H1 (cell line): Measurements from ENCODE around the gene ASIC5. TPM values are rescaled to one million over a fixed set of nuclear protein-coding genes. Genes with fewer than 3 reads are reported as not detected.

Experiments
- CBX8 ChIP-seq: fragments of 300-800, 300-1000 bp; sonication (generic); IDR thresholded peaks from 2 replicates; pipeline ENCODE4 v1.7.1; 2016; ENCODE audit warnings: low read depth, low read length, borderline replicate concordance
- CEBPB ChIP-seq: IDR thresholded peaks from 2 replicates; pipeline ENCODE4 v1.6.1; 2012; ENCODE audit warnings: low read depth, low read length
- POLR2AphosphoS5 ChIP-seq: IDR thresholded peaks from 2 replicates; pipeline ENCODE4 v1.6.1; 2011; ENCODE audit warnings: low read depth, low read length
- SAP30 ChIP-seq: fragments of 300-600 bp; sonication (generic); IDR thresholded peaks from 2 replicates; pipeline ENCODE4 v1.7.1; 2012; ENCODE audit warnings: low read length, moderate library complexity, mild to moderate bottlenecking, inconsistent platforms; ENCODE audit not compliant: insufficient read depth, insufficient replicate concordance
- SIX5 ChIP-seq: IDR thresholded peaks from 2 replicates; pipeline ENCODE4 v1.6.1; 2011; ENCODE audit warnings: mild to moderate bottlenecking, low read depth, low read length
- TEAD4 ChIP-seq: IDR thresholded peaks from 2 replicates; pipeline ENCODE4 v1.6.1; 2012; ENCODE audit warnings: low read depth, low read length, inconsistent platforms, mixed read lengths
- polyA plus RNA-seq, 7 experiments: library from polyadenylated mRNA; depleted of rRNA in 3 of 7; stranded (reverse) in 5 of 7; unstranded in 2 of 7; fragments of >200 nt in 5 of 7; fragments of 200-250 nt in 2 of 7; gene quantifications; 1 replicate in 5 of 7; 2 replicates in 1 of 7; 4 replicates in 1 of 7; pipeline versions ENCODE4 v1.2.1 to v1.2.3, GENCODE V29; 2011 to 2013; ENCODE audit warnings: missing spikeins in 2 of 7, mixed read lengths in 2 of 7
- total RNA-seq: library from RNA; stranded (reverse); fragmentation: NEBNext Ultra II Directional; extraction: Animal tissue kit (Norgen Biotek cat#: 25700); gene quantifications from 2 replicates; pipeline ENCODE4 v1.2.1, GENCODE V29; 2021

Gene ASIC5
- total and polyA plus RNA-seq, 2 of the 8 experiments (the other 6 are each of a cell fraction or from before 2014, with no cell fraction given), result not detected

- TF ChIP-seq TEAD4 (no peak), SAP30 (no peak), POLR2AphosphoS5 (no peak), CBX8 (no peak), SIX5 (no peak), CEBPB (no peak)
- TF ChIP-seq, all 59 proteins: peak for 0
Observed at GRCh38 chr4:155800685-155801343, 65.3 kb downstream of the ASIC5 start (continued).
